GM19035 (cell line): ENCODE data around the gene ARHGAP22.

Experiments used
- ATAC-seq: cut with Tn5 transposase; IDR thresholded peaks from one replicate; pipeline ENCODE4 v1.9.1; 2021; ENCODE audit not compliant: unreplicated experiment

The ARHGAP22 gene

DNA sequence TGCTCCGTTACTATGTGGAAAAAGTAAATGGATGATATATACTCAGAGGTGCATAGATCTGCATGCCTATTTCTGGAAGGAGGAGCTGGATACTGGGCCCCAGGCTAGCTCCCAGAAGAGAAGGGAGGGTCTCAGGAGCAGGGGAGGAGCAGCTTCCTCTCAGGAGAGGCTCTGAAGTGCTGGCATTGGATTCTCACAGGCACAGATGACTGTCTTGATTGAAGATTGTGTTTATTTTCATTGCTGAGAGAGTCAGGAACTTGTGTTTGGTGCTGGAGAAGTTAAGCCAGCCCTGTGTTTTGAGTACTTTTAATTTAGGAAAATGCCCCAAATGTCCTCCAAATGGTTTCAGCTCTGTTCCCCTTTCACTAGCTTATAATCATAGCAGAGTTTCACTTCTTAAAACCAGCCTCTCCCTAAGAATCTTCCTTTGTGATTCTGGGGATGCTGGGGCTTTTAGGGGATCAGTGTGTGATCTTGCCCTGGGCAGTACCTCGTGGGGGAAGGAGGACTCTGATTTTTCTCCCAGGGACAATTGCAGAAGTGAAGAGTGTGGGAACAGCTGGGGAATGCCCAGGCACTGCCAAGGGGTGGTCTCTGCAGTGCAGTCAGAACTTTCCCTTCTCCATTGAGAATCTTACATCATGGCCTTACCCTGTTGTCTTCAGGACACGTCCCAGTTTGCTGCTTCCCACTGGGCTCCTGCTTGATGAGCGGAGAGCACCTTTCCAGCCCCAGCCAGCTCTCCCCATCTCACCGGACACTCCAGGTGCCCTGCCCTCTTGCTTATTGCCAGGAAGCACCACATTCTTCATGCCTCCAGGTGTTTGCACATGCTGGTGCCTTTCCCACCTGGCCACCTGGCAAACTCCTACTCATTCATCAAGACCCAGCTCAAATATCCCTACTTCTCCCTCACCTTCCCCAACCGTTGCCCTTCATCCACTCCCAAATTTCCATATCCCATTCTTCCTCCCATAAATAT lies 102.8 kb downstream of the ARHGAP22 start:
- ATAC-seq, result no peak

DNA sequence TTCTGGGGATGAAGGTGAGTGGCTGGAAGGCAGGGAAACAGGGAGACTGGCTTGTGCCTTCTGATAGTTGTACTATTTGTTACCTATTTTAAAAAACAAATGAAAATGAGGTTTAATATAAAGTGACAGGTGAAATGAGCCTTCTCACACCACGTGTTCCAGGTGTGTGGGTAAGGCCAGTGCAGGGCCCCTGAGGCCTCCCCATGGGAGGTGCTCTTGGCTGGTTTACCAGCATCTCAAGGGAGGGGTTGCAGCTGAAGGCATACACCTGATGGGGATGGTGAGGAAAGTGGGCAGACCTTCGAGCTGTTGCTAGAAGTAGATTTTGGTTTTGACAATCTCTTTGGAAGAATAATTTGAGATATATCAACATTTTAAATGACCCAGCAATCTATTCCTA lies 103.6 kb downstream of the ARHGAP22 start:
- no peak for ATAC-seq

DNA sequence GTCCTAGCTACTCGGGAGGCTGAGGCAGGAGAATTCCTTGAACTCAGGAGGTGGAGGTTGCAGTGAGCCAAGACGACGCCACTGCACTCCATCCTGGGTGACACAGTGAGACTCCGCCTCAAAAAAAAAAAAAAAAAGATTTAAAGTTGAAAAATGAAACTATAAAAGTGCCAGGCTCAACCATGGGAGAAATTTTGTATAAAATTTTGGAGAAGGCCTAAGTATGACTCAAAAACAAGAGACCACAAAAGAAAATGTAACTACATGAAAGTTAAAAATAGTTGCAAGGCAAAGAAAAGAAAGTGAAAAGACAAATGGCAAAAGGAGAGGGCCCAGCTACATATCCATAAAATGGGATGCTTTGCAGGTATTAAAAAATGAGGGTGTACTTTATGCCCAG lies 104.1 kb downstream of the ARHGAP22 start:
- ATAC-seq, result no peak

DNA sequence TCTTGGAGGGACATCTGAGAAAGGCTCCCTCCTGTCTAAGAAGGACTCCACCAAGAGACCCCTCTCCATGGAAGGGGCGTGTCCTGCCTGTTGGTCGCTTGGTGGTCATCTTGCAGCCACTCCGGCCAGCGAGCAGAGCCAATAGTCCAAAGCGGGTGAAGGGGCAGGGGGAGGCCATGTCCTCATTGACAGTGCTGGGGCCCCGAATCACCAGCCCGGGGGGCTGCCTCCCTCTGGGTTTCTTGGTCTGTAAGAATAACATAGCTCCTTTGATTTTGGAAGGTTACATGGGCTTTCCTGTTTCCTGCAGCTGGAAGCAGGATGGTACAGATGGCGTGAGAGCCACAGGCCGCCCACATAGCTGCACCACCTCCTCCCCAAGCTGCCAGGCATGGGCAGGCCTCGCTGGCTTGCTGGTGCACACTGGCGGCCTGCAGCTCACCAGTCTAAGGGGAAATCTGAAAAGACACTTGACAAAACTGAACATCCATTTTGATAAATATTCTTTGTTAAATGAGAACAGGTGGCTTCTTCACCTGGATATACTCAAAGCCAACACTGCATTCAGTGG lies 105.8 kb downstream of the ARHGAP22 start:
- ATAC-seq, result no peak

DNA sequence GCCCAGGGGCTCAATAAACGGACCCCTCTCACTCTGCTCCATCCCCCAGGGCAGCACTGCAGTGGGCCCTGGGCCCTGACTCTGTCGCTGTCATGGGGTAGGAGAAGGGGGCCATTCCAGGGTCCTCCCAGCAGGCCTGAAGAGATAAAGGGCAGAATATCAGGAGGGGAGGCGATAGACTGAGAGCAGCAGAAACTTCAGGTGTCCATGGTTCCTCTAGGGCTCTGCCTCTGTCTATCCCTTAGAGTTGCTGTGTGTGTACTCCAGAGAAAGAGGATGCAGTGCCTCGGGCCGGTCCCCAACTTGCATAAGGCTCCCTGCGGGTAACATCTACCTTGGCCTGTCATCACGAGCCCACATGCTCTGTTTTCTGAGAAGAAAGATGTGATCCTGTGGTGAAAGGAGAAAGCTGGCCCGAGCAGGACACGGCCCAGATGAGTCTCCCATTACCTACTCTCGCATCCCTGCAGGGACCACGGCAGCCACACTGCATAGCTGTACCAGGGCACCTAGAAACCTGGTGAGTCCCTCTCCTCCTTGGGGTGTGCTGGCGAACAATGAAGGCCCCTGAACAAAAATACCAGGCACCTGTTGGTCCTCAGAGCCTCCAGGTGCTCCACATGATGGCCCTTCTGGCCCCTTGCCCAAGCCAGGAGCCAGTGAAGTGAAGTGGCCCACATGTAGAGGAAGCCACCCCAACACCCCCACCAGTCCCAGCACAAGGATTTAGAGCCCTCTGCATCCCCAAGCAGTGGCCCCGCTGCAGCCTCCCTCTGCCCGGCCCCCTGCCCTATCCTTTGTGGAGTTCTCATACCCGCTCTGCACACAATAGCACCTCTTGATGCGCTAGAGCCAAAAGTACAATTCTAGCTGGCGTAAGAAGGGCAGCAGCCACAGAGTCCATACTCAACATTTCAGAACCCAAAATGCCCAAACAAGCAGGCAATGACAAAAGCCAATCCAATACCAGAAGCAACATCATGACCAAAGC lies 106.8 kb downstream of the ARHGAP22 start:
- no peak for ATAC-seq

DNA sequence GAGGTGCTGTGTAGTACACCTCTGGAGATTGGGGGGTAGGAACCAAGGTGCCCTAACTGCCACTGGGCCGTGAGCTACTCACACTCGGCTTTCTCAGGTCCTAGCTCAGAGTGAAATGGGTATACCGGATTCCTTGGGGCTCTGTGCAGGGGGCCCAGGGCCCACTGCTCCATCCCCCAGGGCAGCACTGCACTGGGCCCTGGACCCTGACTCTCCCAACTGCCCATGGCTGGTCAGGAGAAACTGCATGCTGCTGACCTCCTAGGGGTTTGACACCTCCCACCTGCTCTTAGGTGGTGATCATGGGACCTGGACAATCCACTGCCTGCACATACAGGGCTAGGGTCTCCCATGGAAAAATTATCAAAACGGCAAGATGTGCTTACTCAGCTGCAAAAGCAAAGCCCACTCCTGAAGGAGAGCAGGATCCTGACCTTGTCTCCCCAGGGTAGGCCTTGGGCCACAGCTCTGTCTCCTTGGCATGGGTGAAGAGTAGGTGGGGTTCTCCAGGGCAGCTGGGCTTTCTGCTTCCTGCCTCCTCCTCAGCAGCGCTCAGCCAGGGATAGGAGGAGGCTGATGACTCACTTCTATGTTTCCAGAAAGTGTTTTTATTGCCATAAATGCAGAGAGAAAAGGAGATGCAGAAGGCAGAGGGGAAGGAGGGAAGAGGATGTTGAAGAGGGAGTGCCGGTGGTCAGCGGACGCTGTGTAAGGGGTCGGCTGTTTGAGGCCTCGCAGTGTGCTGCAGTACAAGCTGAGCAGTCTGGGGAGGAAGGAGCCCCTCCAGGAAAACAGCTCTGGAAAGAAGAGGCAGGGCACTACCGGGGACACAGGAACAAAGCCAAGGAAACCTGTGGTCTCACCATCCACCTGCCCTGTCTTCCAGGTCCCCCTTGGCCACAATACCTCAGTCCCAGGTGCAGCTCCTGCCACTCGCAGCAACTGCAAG lies 107.8 kb downstream of the ARHGAP22 start:
- no peak for ATAC-seq

DNA sequence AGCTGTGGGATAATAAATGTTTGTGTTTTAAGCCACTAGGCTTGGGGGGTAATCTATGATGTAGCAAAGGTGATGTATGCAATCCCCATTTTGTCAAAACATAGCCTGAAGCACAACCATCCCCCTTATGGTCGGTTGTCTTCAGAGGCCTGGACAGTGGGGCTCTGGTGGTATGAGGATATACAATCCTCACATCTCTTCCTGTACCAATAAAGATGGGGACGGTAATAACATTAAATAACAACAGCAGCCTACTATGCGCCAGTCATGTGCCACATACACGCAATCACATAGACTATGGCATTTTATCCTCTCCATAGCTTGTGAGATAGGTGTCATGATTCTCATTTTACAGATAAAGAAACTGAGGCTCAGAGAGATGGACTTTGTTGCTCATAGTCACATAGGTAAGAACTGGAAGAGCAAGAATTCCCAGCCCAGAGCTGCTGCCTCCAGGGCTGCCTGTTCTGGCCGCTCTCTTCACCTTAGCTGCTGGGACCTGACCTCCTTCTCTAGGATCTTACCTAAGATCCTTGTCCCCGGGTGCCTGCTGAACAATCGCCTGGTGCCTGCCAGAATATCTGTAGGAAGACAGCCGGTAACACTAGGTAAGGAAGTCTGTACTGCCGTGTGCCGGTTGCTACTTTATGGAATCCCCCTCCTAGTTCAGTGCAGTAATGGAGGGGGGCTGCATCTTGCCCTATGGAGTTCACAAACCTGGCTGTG lies 108.6 kb downstream of the ARHGAP22 start:
- no peak for ATAC-seq

DNA sequence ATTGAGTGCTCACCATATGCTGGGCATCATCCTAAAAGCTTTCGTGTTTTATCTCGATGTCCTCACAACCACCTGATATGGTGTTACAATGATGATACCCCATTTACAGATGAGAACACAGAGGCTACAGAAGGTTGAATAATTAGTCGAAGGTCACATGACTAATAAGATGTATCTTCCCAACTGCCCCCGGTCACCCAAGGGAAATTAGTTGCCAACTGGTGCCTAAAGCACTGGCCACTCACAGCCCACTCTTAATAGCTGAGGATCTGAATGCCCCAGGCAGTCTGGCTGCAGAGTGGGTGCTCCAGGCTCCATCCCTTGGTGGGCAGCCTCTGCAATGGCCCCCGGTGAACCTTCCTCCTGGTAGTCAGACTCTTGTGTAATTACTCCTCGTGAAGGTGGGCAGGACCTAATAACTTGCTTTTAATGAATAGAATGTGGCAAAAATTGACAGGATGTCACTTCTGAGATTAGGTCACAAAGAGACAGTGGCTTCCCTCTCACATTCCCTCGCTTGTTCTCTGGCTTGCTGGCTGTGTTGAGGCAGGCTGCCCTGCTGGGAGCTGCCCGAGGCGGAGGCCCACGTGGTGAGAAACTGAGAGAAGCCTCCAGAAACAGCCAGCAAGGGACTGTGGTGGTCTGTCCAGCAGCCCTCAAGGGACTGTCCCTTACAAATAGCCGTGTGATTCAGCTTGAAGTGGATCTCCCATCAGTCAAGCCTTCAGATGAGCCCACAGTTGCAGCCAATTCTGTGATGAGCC lies 109.4 kb downstream of the ARHGAP22 start:
- ATAC-seq, result no peak

DNA sequence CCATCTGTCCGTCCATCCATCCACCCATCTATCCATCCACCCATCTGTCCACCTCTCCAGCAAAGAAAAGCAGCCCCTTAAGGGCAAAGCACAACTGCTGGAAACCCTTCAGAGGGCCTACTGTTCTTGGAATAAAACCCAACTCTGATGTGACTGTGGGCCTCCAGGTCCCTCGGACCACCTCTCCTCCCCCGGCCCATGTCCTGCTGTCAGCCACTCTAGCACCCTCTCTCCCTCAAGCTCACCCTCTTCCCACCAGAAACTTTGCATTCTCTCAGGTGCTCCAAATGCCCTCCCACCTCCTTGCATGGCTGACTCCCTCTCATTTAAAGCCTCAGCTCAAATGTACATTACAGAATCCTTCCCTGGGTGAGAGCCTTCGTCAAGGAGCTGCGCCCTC lies 110.3 kb downstream of the ARHGAP22 start:
- no peak for ATAC-seq

DNA sequence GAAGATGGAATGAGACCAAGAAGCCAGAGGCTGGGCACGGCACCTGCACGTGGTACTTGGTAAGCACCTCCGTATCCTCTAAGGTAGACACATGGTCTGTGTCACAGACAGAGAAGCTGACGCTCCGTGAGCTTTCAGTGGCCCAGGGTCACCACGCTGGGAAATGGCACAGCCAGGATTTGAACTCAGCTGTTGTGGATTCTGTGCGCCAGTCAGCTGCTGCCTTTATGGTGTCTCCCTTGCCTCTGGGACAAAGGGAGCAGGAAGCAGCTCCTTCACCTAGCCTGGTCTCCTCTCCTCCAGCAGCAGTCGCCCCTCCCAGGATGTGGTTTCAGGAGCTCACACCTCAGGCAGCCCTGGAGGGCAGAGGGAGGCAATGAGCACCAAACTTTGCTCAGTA lies 110.8 kb downstream of the ARHGAP22 start:
- no peak for ATAC-seq

DNA sequence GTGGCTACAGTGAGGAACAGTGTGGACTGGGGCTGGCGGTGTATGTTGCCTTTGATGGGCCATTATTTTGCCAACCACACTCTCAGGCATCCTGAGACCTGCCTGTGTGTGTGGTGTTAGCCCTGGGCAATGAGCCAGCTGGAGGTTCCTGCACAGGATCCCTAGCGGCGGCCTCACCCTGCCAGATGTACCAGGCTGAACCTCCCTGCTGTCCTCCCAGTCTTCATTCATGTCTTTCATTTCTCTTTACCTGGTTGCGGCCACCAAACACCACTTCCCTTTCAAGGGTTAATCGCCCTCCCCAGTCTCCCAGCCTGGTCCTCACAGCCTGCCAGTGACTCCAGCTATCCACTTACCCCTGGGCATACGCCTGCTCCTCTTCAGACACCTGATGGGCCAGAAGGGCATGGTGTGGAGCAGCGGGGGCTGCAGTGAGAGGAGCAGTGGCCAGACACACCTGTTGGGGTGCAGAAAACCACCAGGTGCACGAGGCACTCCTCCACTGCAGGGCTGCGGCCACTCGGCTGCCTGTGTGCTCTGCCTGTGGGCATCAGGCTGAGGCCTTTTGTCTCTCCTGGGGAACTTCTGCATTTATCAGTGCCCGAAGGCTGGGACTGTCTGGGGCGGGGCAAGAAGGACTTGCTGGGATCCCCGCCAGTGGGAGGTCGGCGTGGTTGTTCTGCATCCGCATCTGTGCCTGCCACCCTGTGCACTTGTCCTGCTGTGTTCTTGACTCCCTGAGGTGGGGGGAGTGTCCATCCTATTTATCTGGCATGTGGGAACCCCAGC lies 111.6 kb downstream of the ARHGAP22 start:
- ATAC-seq, result no peak

DNA sequence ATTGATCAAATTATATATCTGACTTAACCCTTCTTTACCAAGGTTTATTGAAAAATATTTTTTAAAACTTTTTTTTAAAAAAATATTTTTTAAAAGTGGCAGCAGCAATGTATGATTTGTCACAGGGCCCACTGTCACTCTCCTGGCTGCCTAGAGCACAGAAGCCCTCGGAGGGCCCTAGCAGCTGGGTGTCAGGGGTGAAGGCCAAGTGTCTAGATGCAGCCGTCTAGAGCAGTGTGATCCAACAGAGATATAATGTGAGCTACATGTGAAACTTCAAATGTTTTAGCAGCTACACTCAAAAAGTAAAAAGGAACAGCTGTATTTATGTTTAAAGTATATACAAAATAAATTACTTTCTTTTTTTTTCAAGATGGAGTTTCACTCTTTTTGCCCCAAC lies 112.7 kb downstream of the ARHGAP22 start:
- ATAC-seq, result no peak

DNA sequence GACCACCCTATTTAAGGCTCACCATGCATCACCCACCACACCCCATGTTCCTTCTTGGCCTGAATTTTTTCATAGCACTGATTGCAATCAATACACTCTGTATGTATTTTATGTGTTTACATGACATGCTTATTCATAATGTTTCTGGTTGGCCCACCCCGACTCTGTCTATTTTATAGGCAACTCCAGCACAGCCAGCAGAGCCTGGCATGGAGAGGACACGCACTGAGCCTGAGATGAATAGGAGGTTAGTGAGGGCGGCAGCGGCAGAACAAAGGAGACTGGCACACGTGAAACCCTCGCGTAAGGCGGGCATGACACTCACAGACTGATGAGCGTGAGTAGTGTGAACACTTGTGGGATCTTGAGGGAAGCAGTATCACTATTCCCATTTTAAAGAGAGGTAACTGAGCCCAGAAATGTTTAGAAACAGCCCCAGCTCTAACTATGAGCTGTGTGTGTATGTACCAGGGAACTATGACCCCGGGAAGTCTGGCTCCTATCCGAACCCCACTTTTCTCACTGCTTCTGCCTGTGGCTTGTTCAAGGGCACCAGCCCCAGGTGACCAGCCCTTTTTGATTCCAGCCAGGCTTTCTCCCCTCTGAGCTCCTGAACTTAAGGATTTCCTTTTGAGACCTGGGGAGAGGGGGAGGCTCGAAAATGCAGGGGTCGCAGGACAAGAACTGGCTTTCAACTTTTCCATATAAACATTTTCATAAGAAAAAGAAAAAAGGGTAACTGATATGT lies 113.3 kb downstream of the ARHGAP22 start:
- no peak for ATAC-seq

DNA sequence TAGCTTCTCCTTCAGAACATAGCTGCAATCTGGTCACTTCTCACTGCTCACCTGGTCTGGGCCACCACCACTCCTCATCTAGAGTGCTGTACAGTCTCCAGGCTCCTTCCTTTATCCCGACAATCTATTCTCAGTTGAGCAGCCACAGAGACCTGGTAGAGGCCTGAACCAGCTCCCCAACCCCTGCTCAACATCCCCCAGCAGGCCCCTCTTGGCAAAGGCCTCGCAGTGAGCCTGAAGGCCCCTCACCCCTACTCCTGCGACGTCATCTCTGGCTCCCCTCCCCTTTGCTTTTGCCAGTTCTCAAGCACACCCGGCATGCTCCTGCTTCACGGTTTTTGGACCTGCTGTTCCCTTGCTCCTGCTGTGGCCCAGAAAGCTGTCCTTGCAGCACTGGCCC lies 113.9 kb downstream of the ARHGAP22 start:
- no peak for ATAC-seq

DNA sequence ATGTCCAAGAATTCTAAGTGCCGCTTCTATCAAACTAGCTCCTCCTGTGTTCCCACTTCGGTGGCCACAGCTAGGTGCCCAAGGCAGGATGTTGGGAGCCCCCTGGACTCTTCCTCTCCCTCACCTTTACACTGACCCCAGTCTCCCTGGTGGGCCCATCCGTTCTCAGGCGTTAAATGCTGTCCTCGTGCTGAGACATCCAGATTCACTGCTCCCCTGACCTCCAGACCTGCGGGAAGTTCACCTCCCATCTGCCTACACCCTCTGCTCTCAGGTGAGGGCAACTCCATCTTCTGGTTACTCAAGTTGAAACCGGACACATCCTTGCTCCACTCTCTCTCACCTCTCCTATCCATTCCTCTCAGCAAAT lies 114.3 kb downstream of the ARHGAP22 start:
- ATAC-seq, result no peak

DNA sequence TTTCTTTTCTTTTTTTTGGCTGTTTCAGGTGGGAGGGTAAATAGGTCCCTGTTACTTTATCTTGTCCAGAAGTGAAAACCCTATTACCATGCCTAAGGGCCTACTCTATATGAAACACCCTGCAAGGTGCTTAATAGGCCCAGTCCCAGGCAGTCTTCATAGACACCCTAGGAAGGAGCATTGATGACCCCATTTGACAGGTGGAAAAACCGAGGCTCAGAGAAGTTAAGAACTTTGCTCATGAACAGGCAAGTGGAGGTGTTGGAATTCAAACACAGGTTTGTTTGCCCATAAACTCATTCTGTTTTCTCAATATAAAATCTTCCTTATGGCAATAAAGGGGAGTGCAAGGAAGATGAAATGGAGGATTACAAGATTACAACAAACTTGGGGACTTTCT lies 115.8 kb downstream of the ARHGAP22 start:
- no peak for ATAC-seq

DNA sequence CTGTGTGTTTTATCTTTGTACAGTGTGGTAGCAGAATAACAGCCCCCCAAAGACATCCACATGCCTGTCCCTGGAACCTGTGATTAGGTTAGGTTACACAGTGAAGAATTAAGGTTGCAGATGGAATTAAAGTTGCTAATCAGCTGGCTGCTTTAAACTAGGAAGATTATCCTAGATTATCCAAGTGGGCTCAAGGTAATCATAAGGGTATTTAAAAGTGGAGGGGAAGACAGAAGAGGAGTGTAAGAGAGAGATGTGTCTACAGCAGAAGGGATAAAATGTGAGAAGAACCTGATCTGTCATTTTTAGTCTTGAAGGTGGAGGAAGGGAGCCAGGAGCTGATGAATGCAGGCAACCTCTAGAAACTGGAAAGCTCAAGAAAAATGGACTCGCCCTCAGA lies 117.6 kb downstream of the ARHGAP22 start:
- ATAC-seq, result no peak
